WTC11 (cell line): ENCODE data around the gene CYP2U1. TPM values are rescaled to one million over a fixed set of nuclear protein-coding genes. Genes with fewer than 3 reads are reported as not detected.

Experiments
- ATAC-seq: fragments of 200-7000 bp; cut with Tn5 transposase; 2 replicates; pipeline ENCODE4 v1.10.0; 2021; ENCODE audit warnings: mild to moderate bottlenecking, moderate library complexity
- CTCF ChIA-PET: fragments of 300-600 bp; sonication (Branson Sonifier 250); formaldehyde crosslinking; loops from one replicate; lab custom pipeline; 2021; ENCODE audit warnings: antibody characterized with exemption; lab: Charles Lee
- POLR2A ChIA-PET: fragments of 350-600 bp; sonication (Branson Sonifier 250); formaldehyde crosslinking; loops from one replicate; lab custom pipeline; 2021; ENCODE audit warnings: antibody characterized with exemption; lab: Charles Lee
- DNase-seq: peaks from one replicate; pipeline ENCODE4 v3.0.0; 2021; ENCODE audit warnings: low spot score
- H3K27ac Mint-ChIP-seq: 2 replicates; pipeline ENCODE4 v1.8.0; 2021; ENCODE audit warnings: mixed read lengths
- H3K27me3 Mint-ChIP-seq: 2 replicates; pipeline ENCODE4 v1.8.0; 2021; ENCODE audit warnings: low read depth, mild to moderate bottlenecking, moderate library complexity, mixed read lengths
- H3K36me3 Mint-ChIP-seq: 2 replicates; pipeline ENCODE4 v1.8.0; 2021; ENCODE audit warnings: mixed read lengths
- H3K4me1 Mint-ChIP-seq: 2 replicates; pipeline ENCODE4 v1.8.0; 2022; ENCODE audit warnings: mixed read lengths
- H3K4me3 Mint-ChIP-seq: 2 replicates; pipeline ENCODE4 v1.8.0; 2021; ENCODE audit warnings: mild to moderate bottlenecking, moderate library complexity, mixed read lengths
- H3K9me3 Mint-ChIP-seq: 2 replicates; pipeline ENCODE4 v1.8.0; 2021; ENCODE audit warnings: mixed read lengths
- ATF1 ChIP-seq: sonication (generic); formaldehyde crosslinking; IDR thresholded peaks from 2 replicates; pipeline ENCODE4 v1.8.1; 2023; ENCODE audit warnings: mild to moderate bottlenecking, moderate library complexity, missing genetic modification reagents
- CBFB ChIP-seq: sonication (generic); formaldehyde crosslinking; IDR thresholded peaks from 2 replicates; pipeline ENCODE4 v1.8.1; 2022; ENCODE audit warnings: mild to moderate bottlenecking, low read depth, missing genetic modification reagents
- CREB1 ChIP-seq: sonication (generic); formaldehyde crosslinking; IDR thresholded peaks from 2 replicates; pipeline ENCODE4 v1.8.0; 2023; ENCODE audit warnings: mild to moderate bottlenecking, missing genetic modification reagents
- ERG ChIP-seq: fragments of 250-450 bp; sonication (Bioruptor Pico); IDR thresholded peaks from 2 replicates; pipeline ENCODE4 v1.8.0; 2021; ENCODE audit warnings: mild to moderate bottlenecking
- FOXP4 ChIP-seq: sonication (generic); formaldehyde crosslinking; IDR thresholded peaks from 2 replicates; pipeline ENCODE4 v1.8.0; 2022; ENCODE audit warnings: mild to moderate bottlenecking, missing genetic modification reagents
- GRHL2 ChIP-seq: fragments of 250-450 bp; sonication (Bioruptor Pico); IDR thresholded peaks from 2 replicates; pipeline ENCODE4 v1.8.0; 2022; ENCODE audit warnings: mild to moderate bottlenecking, moderate library complexity; ENCODE audit not compliant: insufficient replicate concordance, severe bottlenecking
- HMGA2 ChIP-seq: fragments of 250-450 bp; sonication (Bioruptor Pico); IDR thresholded peaks from 2 replicates; pipeline ENCODE4 v1.4.0; 2021; ENCODE audit warnings: mild to moderate bottlenecking, moderate library complexity
- NFATC4 ChIP-seq: fragments of 250-450 bp; sonication (Bioruptor Pico); IDR thresholded peaks from 2 replicates; pipeline ENCODE4 v1.9.0; 2021; ENCODE audit warnings: mild to moderate bottlenecking
- NR2C2 ChIP-seq: sonication (generic); formaldehyde crosslinking; IDR thresholded peaks from 2 replicates; pipeline ENCODE4 v1.8.0; 2022; ENCODE audit warnings: mild to moderate bottlenecking, missing genetic modification reagents
- SMAD4 ChIP-seq: sonication (generic); formaldehyde crosslinking; IDR thresholded peaks from 2 replicates; pipeline ENCODE4 v1.8.0; 2022; ENCODE audit warnings: mild to moderate bottlenecking, missing genetic modification reagents
- ZMAT4 ChIP-seq: fragments of 250-450 bp; sonication (Bioruptor Pico); IDR thresholded peaks from 2 replicates; pipeline ENCODE4 v1.9.0; 2021; ENCODE audit warnings: mild to moderate bottlenecking
- ZNF121 ChIP-seq: sonication (generic); formaldehyde crosslinking; IDR thresholded peaks from 2 replicates; pipeline ENCODE4 v1.8.0; 2023; ENCODE audit warnings: missing genetic modification reagents
- ZNF138 ChIP-seq: sonication (generic); formaldehyde crosslinking; conservative IDR thresholded peaks from 2 replicates; pipeline ENCODE4 v1.8.1; 2022; ENCODE audit warnings: mild to moderate bottlenecking, moderate library complexity, missing genetic modification reagents
- ZNF416 ChIP-seq: fragments of 250-450 bp; sonication (Bioruptor Pico); IDR thresholded peaks from 2 replicates; pipeline ENCODE4 v1.9.0; 2021; ENCODE audit warnings: mild to moderate bottlenecking, inconsistent platforms
- ZNF512 ChIP-seq: sonication (generic); formaldehyde crosslinking; IDR thresholded peaks from 2 replicates; pipeline ENCODE4 v1.8.1; 2022; ENCODE audit warnings: missing genetic modification reagents, borderline replicate concordance
- total RNA-seq: library from RNA; stranded (reverse); gene quantifications from 3 replicates; pipeline ENCODE4 v1.2.3, GENCODE V29; 2021
- TF ChIP-seq, protein P1 (sequence below): sonication (generic); formaldehyde crosslinking; IDR thresholded peaks from 2 replicates; pipeline ENCODE4 v1.8.1; 2022; ENCODE audit warnings: low read depth, mild to moderate bottlenecking, moderate library complexity, missing genetic modification reagents, borderline replicate concordance
- TF ChIP-seq, protein P2 (sequence below): sonication (generic); formaldehyde crosslinking; IDR thresholded peaks from 2 replicates; pipeline ENCODE4 v1.8.1; 2022; ENCODE audit warnings: mild to moderate bottlenecking, moderate library complexity, missing genetic modification reagents
- TF ChIP-seq, protein P3 (sequence below): sonication (generic); formaldehyde crosslinking; IDR thresholded peaks from 2 replicates; pipeline ENCODE4 v1.8.1; 2023; ENCODE audit warnings: mild to moderate bottlenecking, missing genetic modification reagents, moderate library complexity
- TF ChIP-seq, protein P4 (sequence below): sonication (generic); formaldehyde crosslinking; IDR thresholded peaks from 2 replicates; pipeline ENCODE4 v1.8.0; 2022; ENCODE audit warnings: mild to moderate bottlenecking, missing genetic modification reagents

CYP2U1 gene
- total RNA-seq, 1 experiment from 2014 or later = 2.9 TPM

GRCh38 chr4:107891299-107891698 lies 40.0 kb upstream of the CYP2U1 start:
- TF ChIP-seq, protein P1, sequence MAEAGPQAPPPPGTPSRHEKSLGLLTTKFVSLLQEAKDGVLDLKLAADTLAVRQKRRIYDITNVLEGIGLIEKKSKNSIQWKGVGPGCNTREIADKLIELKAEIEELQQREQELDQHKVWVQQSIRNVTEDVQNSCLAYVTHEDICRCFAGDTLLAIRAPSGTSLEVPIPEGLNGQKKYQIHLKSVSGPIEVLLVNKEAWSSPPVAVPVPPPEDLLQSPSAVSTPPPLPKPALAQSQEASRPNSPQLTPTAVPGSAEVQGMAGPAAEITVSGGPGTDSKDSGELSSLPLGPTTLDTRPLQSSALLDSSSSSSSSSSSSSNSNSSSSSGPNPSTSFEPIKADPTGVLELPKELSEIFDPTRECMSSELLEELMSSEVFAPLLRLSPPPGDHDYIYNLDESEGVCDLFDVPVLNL (CRISPR knock-in tag) = no peak
- TF ChIP-seq ZNF416 (no peak), CREB1 (CRISPR knock-in tag) (no peak), GRHL2 (CRISPR knock-in tag) (no peak), FOXP4 (CRISPR knock-in tag) (no peak), NFATC4 (CRISPR knock-in tag) (no peak), HMGA2 (no peak), ZNF138 (CRISPR knock-in tag) (no peak), ATF1 (CRISPR knock-in tag) (no peak), ERG (no peak), NR2C2 (CRISPR knock-in tag) (no peak), CBFB (CRISPR knock-in tag) (no peak), ZNF121 (CRISPR knock-in tag) (no peak), SMAD4 (no peak)
- TF ChIP-seq, protein P2, sequence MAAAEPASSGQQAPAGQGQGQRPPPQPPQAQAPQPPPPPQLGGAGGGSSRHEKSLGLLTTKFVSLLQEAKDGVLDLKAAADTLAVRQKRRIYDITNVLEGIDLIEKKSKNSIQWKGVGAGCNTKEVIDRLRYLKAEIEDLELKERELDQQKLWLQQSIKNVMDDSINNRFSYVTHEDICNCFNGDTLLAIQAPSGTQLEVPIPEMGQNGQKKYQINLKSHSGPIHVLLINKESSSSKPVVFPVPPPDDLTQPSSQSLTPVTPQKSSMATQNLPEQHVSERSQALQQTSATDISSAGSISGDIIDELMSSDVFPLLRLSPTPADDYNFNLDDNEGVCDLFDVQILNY (CRISPR knock-in tag) = no peak
- TF ChIP-seq, protein P3, sequence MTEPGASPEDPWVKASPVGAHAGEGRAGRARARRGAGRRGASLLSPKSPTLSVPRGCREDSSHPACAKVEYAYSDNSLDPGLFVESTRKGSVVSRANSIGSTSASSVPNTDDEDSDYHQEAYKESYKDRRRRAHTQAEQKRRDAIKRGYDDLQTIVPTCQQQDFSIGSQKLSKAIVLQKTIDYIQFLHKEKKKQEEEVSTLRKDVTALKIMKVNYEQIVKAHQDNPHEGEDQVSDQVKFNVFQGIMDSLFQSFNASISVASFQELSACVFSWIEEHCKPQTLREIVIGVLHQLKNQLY = no peak
- H3K27me3 Mint-ChIP-seq = no peaks in the 10 kb centered on the region; the same call in none of the 2 replicates
- ChIA-PET POLR2A (interaction anchor here (0.7 to 1.0 kb wide), 2 partner anchors 156 to 669 kb away, joined by 3 read pairs; no protein-coding TSS in a partner anchor), CTCF (no interaction called here)
- H3K36me3 Mint-ChIP-seq = peaks cover 62% of the 10 kb centered on the region
- DNase-seq (no peak), ATAC-seq (peak; percentile 59; the same call in 1 of the 2 replicates)
- H3K9me3 Mint-ChIP-seq = peaks cover 49% of the 10 kb centered on the region
- H3K4me1 Mint-ChIP-seq = peaks cover 35% of the 10 kb centered on the region
- H3K27ac Mint-ChIP-seq = peak overlapping the region; percentile 94
- H3K4me3 Mint-ChIP-seq = no peak overlapping the region

DNA sequence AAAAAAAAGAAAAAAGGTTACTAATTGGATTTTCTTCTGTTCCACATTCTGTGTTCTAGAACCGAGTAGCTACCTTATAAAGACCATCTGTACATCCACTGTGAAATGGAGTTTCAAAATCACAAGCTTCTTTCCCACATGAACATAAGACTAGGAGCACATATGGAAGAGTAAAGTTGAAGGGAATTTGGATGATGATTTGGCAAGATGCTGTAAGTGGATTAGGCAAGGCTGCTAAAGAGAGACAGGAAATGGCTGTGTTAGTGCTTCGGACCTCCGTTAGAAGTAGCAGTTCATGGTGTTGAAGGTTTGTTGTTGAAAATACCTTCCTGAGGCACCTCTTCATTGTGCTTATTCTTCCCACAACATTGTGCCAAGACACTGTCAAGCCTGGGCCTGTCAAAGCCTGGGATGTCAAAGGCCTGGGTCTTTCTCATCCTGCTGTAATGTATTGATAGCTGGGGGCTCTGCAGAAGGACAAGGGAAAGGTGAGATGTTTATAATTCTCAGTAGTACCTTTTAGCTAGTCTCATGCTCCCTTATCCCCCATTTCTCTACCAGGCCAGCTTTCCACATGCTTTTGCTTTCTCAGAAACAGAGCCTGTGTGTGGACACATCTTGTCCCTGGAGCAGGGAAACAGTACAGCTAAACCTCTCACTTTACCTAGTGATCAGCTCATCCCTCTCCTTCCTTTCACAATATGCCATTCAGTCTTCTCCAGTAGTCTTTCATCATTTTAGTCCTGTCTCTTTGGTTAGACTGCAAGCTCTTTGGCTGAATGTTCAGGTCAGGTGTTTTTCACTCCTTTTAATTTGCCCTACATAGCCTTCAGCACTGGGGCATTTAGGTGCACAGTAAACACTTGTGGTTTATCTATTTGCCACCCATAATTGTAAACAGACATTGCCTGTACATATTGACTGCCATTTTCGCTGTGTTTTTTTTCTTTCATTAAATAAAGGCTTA lies 37.9 kb upstream of the CYP2U1 start:
- DNase-seq (no peak), ATAC-seq (no peak)
- Mint-ChIP-seq H3K4me3 (no peak overlapping the region), H3K9me3 (peaks cover 37% of the 10 kb centered on the region), H3K27me3 (no peaks in the 10 kb centered on the region; the same call in none of the 2 replicates), H3K27ac (no peak overlapping the region), H3K4me1 (peaks cover 35% of the 10 kb centered on the region), H3K36me3 (peaks cover 45% of the 10 kb centered on the region)
- ChIA-PET CTCF (no interaction called here), POLR2A (interaction anchor here (0.6 kb wide), 1 partner anchor 104 kb away, joined by 3 read pairs; no protein-coding TSS in a partner anchor)
- TF ChIP-seq ERG (no peak), NFATC4 (CRISPR knock-in tag) (no peak), CBFB (CRISPR knock-in tag) (no peak), ZNF512 (CRISPR knock-in tag) (no peak), ZMAT4 (CRISPR knock-in tag) (no peak)
- TF ChIP-seq, protein P2 (CRISPR knock-in tag) = no peak
- TF ChIP-seq, protein P4, sequence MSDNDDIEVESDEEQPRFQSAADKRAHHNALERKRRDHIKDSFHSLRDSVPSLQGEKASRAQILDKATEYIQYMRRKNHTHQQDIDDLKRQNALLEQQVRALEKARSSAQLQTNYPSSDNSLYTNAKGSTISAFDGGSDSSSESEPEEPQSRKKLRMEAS = no peak
